ENCODE measurements around the gene NR3C2. TPM values are rescaled to one million over a fixed set of nuclear protein-coding genes. Genes with fewer than 3 reads are reported as not detected.

NR3C2 gene
- total RNA-seq, 1 experiment from 2014 or later: 2.7 TPM

DNA sequence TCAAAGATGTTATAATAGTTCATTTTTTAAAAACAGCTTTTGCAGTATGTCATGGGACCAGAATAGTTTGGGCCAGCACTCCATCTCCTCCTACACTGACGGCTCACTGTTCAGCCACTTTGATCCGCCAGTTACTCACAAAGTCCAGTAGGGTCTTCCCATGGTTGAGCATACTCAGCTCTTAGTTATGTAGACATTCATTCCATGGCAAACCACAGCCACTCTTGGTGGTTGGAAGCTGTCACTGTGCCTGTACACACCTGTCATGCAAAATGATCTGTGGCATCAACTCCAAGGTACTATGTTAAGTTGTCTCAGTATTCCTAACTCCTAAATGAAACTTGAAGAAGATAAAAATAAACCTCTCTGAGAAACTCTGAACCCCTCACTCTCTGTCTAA, 127.2 kb downstream of the NR3C2 start:
- DNase-seq (ENCODE audit: low read depth, low spot score) (no peak), ATAC-seq (peak; percentile 63)
- intact Hi-C loops (cut with micrococcal nuclease): no loop called here
- Histone ChIP-seq H3K4me1 (ENCODE audit: control insufficient read depth in 1 of 2, insufficient read depth in 2 of 2, low read length in 2 of 2) (peaks cover 0 to 4% of the 10 kb centered on the region in 2 experiments; a peak in 1 of 4 replicates), H3K79me2 (ENCODE audit: insufficient read depth, low read length) (no peaks in the 10 kb centered on the region), H4K20me1 (ENCODE audit: insufficient read depth) (no peaks in the 10 kb centered on the region), H3K27ac (ENCODE audit: low read depth, low read length) (no peak overlapping the region), H3K4me3 (replicated peaks in 1 of 2; ENCODE audit: low read depth in 1 of 2, low read length in 2 of 2) (no peak overlapping the region), H3K4me2 (ENCODE audit: low read length) (no peak overlapping the region), H3K27me3 (ENCODE audit: insufficient read depth, low read length) (no peaks in the 10 kb centered on the region), H3K9me2 (ENCODE audit: insufficient read depth) (no peaks in the 10 kb centered on the region), H3K9ac (ENCODE audit: low read length) (no peak overlapping the region), H3K9me3 (ENCODE audit: control insufficient read depth in 1 of 2, insufficient read depth in 1 of 2, low read depth in 1 of 2, low read length in 2 of 2) (no peaks in the 10 kb centered on the region), H2AFZ (ENCODE audit: low read depth, low read length, poor library complexity, severe bottlenecking) (no peak overlapping the region), H3K36me3 (ENCODE audit: control insufficient read depth in 1 of 2, insufficient read depth in 2 of 2, low read length in 2 of 2) (no peaks in the 10 kb centered on the region)
- POLR2A ChIA-PET: no interaction called here
- RAD21 ChIA-PET (ENCODE audit: low non-redundant PET in 1 of 2, low total read pairs in 2 of 2, uncharacterized antibody in 2 of 2, unreplicated experiment in 2 of 2): no interaction called here
- no TSS peak for BruUV-seq (replicated peaks)
- CTCF ChIA-PET: no interaction called here
- no peak for TF ChIP-seq ATF3 (IDR thresholded peaks at IDR 0.05)
- TF ChIP-seq RAD21 (IDR thresholded peaks at IDR 0.05; ENCODE audit: low read depth): no peak
- no peak for TF ChIP-seq EGR1 (IDR thresholded peaks at IDR 0.05; ENCODE audit: low read depth)
- no peak for TF ChIP-seq ZNF274 (IDR thresholded peaks at IDR 0.05; ENCODE audit: low read depth, low read length)
- no peak for TF ChIP-seq CBX3 (IDR thresholded peaks at IDR 0.05; ENCODE audit: low read depth)
- no peak for TF ChIP-seq SP1 (IDR thresholded peaks at IDR 0.05; ENCODE audit: low read depth)
- no peak for TF ChIP-seq CTCF (IDR thresholded peaks at IDR 0.05 in 2 of 3, conservative IDR thresholded peaks at IDR 0.05 in 1 of 3; ENCODE audit: borderline replicate concordance in 1 of 3, insufficient read depth in 1 of 3, low read depth in 2 of 3, low read length in 2 of 3)
- no peak for TF ChIP-seq CEBPB (IDR thresholded peaks at IDR 0.05; ENCODE audit: low read depth)
- TF ChIP-seq JUND (IDR thresholded peaks at IDR 0.05): no peak
- no peak for TF ChIP-seq SRF (IDR thresholded peaks at IDR 0.05; ENCODE audit: low read depth)
- no peak for TF ChIP-seq ZBTB33 (IDR thresholded peaks at IDR 0.05; ENCODE audit: extremely low read depth, insufficient replicate concordance, low read length)
- TF ChIP-seq EZH2 (IDR thresholded peaks at IDR 0.05): no peak
- no peak for TF ChIP-seq TCF7L2 (IDR thresholded peaks at IDR 0.05; ENCODE audit: borderline replicate concordance, extremely low read depth, insufficient read depth, insufficient read length)
- TF ChIP-seq, protein P1, sequence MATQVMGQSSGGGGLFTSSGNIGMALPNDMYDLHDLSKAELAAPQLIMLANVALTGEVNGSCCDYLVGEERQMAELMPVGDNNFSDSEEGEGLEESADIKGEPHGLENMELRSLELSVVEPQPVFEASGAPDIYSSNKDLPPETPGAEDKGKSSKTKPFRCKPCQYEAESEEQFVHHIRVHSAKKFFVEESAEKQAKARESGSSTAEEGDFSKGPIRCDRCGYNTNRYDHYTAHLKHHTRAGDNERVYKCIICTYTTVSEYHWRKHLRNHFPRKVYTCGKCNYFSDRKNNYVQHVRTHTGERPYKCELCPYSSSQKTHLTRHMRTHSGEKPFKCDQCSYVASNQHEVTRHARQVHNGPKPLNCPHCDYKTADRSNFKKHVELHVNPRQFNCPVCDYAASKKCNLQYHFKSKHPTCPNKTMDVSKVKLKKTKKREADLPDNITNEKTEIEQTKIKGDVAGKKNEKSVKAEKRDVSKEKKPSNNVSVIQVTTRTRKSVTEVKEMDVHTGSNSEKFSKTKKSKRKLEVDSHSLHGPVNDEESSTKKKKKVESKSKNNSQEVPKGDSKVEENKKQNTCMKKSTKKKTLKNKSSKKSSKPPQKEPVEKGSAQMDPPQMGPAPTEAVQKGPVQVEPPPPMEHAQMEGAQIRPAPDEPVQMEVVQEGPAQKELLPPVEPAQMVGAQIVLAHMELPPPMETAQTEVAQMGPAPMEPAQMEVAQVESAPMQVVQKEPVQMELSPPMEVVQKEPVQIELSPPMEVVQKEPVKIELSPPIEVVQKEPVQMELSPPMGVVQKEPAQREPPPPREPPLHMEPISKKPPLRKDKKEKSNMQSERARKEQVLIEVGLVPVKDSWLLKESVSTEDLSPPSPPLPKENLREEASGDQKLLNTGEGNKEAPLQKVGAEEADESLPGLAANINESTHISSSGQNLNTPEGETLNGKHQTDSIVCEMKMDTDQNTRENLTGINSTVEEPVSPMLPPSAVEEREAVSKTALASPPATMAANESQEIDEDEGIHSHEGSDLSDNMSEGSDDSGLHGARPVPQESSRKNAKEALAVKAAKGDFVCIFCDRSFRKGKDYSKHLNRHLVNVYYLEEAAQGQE (IDR thresholded peaks at IDR 0.05; ENCODE audit: low read depth): no peak
- TF ChIP-seq EZH2phosphoT487 (IDR thresholded peaks at IDR 0.05; ENCODE audit: borderline replicate concordance): no peak
- TF ChIP-seq ELF1 (IDR thresholded peaks at IDR 0.05; ENCODE audit: borderline replicate concordance, low read depth): no peak
- TF ChIP-seq POLR2A (IDR thresholded peaks at IDR 0.05; ENCODE audit: borderline replicate concordance, extremely low read depth, insufficient read depth, insufficient read length): no peak
- TF ChIP-seq, protein P2, sequence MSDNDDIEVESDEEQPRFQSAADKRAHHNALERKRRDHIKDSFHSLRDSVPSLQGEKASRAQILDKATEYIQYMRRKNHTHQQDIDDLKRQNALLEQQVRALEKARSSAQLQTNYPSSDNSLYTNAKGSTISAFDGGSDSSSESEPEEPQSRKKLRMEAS (IDR thresholded peaks at IDR 0.05): no peak
- no peak for TF ChIP-seq YY1 (IDR thresholded peaks at IDR 0.05; ENCODE audit: extremely low read depth, insufficient replicate concordance, low read depth, low read length)
